Mucosa of descending colon (tissue), 3 donors: ENCODE measurements around the gene CARD18. TPM values are rescaled to one million over a fixed set of nuclear protein-coding genes. Genes with fewer than 3 reads are reported as not detected.
"Not testable (repeated sequence)": the region's sequence is repeated elsewhere in the genome, so short reads cannot be mapped to it uniquely, and the experiment has no call there.

Experiments
- ATAC-seq: fragments of 200-7000 bp; cut with Tn5 transposase; one replicate; pipeline ENCODE4 v1.9.1; 2020; ENCODE audit warnings: mild to moderate bottlenecking, moderate library complexity
- DNase-seq, 3 donors: peaks; one replicate each; pipeline ENCODE4 v3.0.0-alpha.2; 2020
- H3K36me3 ChIP-seq: fragments of 200-600 bp; one replicate; pipeline ENCODE4 v1.8.0; 2021; ENCODE audit warnings: low read depth, mild to moderate bottlenecking
- H3K4me1 ChIP-seq: fragments of 200-600 bp; one replicate; pipeline ENCODE4 v1.8.0; 2021; ENCODE audit warnings: low read depth, mild to moderate bottlenecking
- H3K4me3 ChIP-seq: fragments of 200-600 bp; one replicate; pipeline ENCODE4 v1.8.0; 2021; ENCODE audit warnings: mild to moderate bottlenecking
- H3K9me3 ChIP-seq: fragments of 200-600 bp; one replicate; pipeline ENCODE4 v1.8.0; 2021; ENCODE audit warnings: mild to moderate bottlenecking
- intact Hi-C, 2 donors: fragments of 100-400 bp; cut with DNase I in 1 of 2; cut with micrococcal nuclease in 1 of 2; formaldehyde crosslinking; loops; one replicate each; pipeline versions ENCODE4 v1.11.0 to v1.11.1; 2022; cut with DNase I, micrococcal nuclease
- total RNA-seq, 3 donors: library from RNA; stranded (reverse); fragmentation: NEBNext Ultra II Directional in 2 of 3; extraction: Animal tissue kit (Norgen Biotek cat#: 25700) in 2 of 3; gene quantifications; one replicate each; pipeline versions ENCODE4 v1.2.1 to v1.2.4, GENCODE V29; 2021 to 2023
- TF ChIP-seq, protein P1 (sequence below): fragments of 200-600 bp; IDR thresholded peaks from one replicate; pipeline ENCODE4 v1.8.0; 2022; ENCODE audit warnings: antibody characterized with exemption, mild to moderate bottlenecking
- donor health status: DM: no; HTN: no; CAD: no; lungs with moderate emphysema.
- donor health status: DM: no; HTN: no; CAD: no.
- donor health status: DM: no; HTN: yes; CAD: no.

The CARD18 gene
- total RNA-seq, 3 donors from 2014 or later, result not detected

GRCh38 chr11:105110688-105111030, 28.9 kb downstream of the CARD18 start:
- no peaks in the 10 kb centered on the region for H3K9me3 ChIP-seq
- H3K4me1 ChIP-seq, result peaks cover 4% of the 10 kb centered on the region
- ATAC-seq (peak; percentile 22), DNase-seq (no peak)
- intact Hi-C loops, result no loop called here
- H3K4me3 ChIP-seq, result no peak overlapping the region
- no peaks in the 10 kb centered on the region for H3K36me3 ChIP-seq
- TF ChIP-seq, protein P1, sequence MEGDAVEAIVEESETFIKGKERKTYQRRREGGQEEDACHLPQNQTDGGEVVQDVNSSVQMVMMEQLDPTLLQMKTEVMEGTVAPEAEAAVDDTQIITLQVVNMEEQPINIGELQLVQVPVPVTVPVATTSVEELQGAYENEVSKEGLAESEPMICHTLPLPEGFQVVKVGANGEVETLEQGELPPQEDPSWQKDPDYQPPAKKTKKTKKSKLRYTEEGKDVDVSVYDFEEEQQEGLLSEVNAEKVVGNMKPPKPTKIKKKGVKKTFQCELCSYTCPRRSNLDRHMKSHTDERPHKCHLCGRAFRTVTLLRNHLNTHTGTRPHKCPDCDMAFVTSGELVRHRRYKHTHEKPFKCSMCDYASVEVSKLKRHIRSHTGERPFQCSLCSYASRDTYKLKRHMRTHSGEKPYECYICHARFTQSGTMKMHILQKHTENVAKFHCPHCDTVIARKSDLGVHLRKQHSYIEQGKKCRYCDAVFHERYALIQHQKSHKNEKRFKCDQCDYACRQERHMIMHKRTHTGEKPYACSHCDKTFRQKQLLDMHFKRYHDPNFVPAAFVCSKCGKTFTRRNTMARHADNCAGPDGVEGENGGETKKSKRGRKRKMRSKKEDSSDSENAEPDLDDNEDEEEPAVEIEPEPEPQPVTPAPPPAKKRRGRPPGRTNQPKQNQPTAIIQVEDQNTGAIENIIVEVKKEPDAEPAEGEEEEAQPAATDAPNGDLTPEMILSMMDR, result no peak

- DNase-seq (peak in 1 of 3 donors; percentile 39), ATAC-seq (peak; percentile 80)
- intact Hi-C loops, result no loop called here
Measured at GRCh38 chr11:105109855-105110687, 29.5 kb downstream of the CARD18 start.

DNA sequence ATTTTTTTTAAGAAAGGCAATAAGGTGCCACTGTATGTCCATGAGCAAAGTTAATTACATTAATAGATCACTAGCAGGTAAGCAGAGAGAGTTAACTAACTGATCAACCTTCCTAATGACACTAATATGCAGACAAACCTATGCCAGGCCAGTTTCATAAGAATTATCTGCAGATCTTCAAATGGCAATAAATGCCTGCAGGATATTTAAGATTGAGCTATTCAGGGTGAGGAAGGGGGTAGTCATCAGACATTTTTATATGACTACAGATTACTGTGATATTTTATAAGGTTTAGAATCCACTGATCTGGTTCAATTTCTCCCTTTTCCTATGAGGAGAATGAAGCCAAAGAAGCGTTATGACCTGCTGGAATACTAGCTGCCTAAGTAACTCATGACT, 30.2 kb downstream of the CARD18 start:
- no peak overlapping the region for H3K4me3 ChIP-seq

More at GRCh38 chr11:105109855-105110687, 29.5 kb downstream of the CARD18 start:
- Histone ChIP-seq H3K4me1 (peaks cover 4% of the 10 kb centered on the region), H3K36me3 (no peaks in the 10 kb centered on the region), H3K4me3 (no peak overlapping the region), H3K9me3 (no peaks in the 10 kb centered on the region)
- TF ChIP-seq, protein P1, result no peak

GRCh38 chr11:105108247-105108646, 31.3 kb downstream of the CARD18 start:
- intact Hi-C loops, result no loop called here
- no peaks in the 10 kb centered on the region for H3K36me3 ChIP-seq
- DNase-seq (no peak), ATAC-seq (no peak)
- no peaks in the 10 kb centered on the region for H3K9me3 ChIP-seq
- no peak overlapping the region for H3K4me3 ChIP-seq
- H3K4me1 ChIP-seq, result peaks cover 4% of the 10 kb centered on the region
- TF ChIP-seq, protein P1, result no peak

More for the DNA sequence above, 30.2 kb downstream of the CARD18 start:
- intact Hi-C loops, result no loop called here
- no peak for DNase-seq
- TF ChIP-seq, protein P1, result no peak
- Histone ChIP-seq H3K9me3 (no peaks in the 10 kb centered on the region), H3K36me3 (no peaks in the 10 kb centered on the region), H3K4me1 (peaks cover 4% of the 10 kb centered on the region)
- ATAC-seq, result no peak

- intact Hi-C loops, H3K36me3 ChIP-seq, H3K9me3 ChIP-seq, H3K4me3 ChIP-seq, H3K4me1 ChIP-seq, ATAC-seq, DNase-seq: not testable (repeated sequence)
Measured at GRCh38 chr11:105107226-105107825, 32.2 kb downstream of the CARD18 start.

- ATAC-seq (no peak), DNase-seq (no peak)
- intact Hi-C loops, result no loop called here
- TF ChIP-seq, protein P1, result no peak
- Histone ChIP-seq H3K4me3 (no peak overlapping the region), H3K9me3 (no peaks in the 10 kb centered on the region), H3K36me3 (no peaks in the 10 kb centered on the region), H3K4me1 (peaks cover 4% of the 10 kb centered on the region)
Measured at GRCh38 chr11:105106140-105106539, 33.4 kb downstream of the CARD18 start.
